ENCODE data around the gene DNAJB13.
"Not testable (repeated sequence)": the region's sequence is repeated elsewhere in the genome, so short reads cannot be mapped to it uniquely, and the experiment has no call there.

The DNAJB13 gene

GRCh38 chr11:73978576-73979086 lies 27.8 kb downstream of the DNAJB13 start:
- DNase-seq = no peak

- peak; percentile 57 for DNase-seq
These were observed 29.5 kb downstream of the DNAJB13 start for GRCh38 chr11:73980001-73980961.

GRCh38 chr11:73981051-73981805 lies 30.4 kb downstream of the DNAJB13 start:
- DNase-seq = no peak

GRCh38 chr11:73982595-73982989 lies 31.8 kb downstream of the DNAJB13 start, which contains the start of gene UCP2:
TSS of gene UCP2 (minus strand) at chr11:73982843. CDS start at chr11:73978378, 4,465 bp downstream.
- DNase-seq = peak; percentile 78

- DNase-seq = peak; percentile 84
These were observed 32.3 kb downstream of the DNAJB13 start for GRCh38 chr11:73982990-73983740.

- DNase-seq = no peak
These were observed 33.1 kb downstream of the DNAJB13 start for GRCh38 chr11:73983741-73984538.

GRCh38 chr11:73985661-73986060 lies 34.8 kb downstream of the DNAJB13 start:
- DNase-seq = not testable (repeated sequence)

GRCh38 chr11:73988227-73988626 lies 37.4 kb downstream of the DNAJB13 start:
- DNase-seq = no peak

- DNase-seq = no peak
These were observed 38.3 kb downstream of the DNAJB13 start for GRCh38 chr11:73989156-73989555.

GRCh38 chr11:73990730-73991129 lies 39.9 kb downstream of the DNAJB13 start:
- no peak for DNase-seq

GRCh38 chr11:73991471-73992006 lies 40.7 kb downstream of the DNAJB13 start:
- DNase-seq = no peak

- no peak for DNase-seq
These were observed 44.4 kb downstream of the DNAJB13 start for GRCh38 chr11:73995247-73995646.

GRCh38 chr11:73995731-73996130 lies 44.9 kb downstream of the DNAJB13 start:
- DNase-seq = no peak

- no peak for DNase-seq
These were observed 45.4 kb downstream of the DNAJB13 start for GRCh38 chr11:73996161-73996747.

GRCh38 chr11:73997120-73997770 lies 46.4 kb downstream of the DNAJB13 start:
- no peak for DNase-seq

GRCh38 chr11:73998846-73999575 lies 48.2 kb downstream of the DNAJB13 start:
- DNase-seq = no peak

- no peak for DNase-seq
These were observed 48.9 kb downstream of the DNAJB13 start for GRCh38 chr11:73999581-74000306.

GRCh38 chr11:74000307-74001133 lies 49.7 kb downstream of the DNAJB13 start:
- no peak for DNase-seq
